Tibial artery (tissue), 4 donors: ENCODE data around the gene PI4K2B.

Experiments
- DNase-seq, 2 donors: peaks; one replicate each; pipeline ENCODE4 v3.0.0-alpha.2; 2019
- H3K27ac ChIP-seq, 2 donors: fragments of 200-600 bp; sonication (generic) in 1 of 2; 1 replicate in 1 of 2; 2 replicates in 1 of 2; pipeline ENCODE4 v1.5.1; 2018 to 2019; ENCODE audit warnings: mild to moderate bottlenecking in 1 of 2
- H3K27me3 ChIP-seq, 2 donors: fragments of 200-600 bp; sonication (generic) in 1 of 2; one replicate each; pipeline versions ENCODE4 v1.5.1 to v1.6.0; 2016 to 2019
- H3K36me3 ChIP-seq, 3 donors: fragments of 200-600 bp; sonication (generic) in 2 of 3; one replicate each; pipeline ENCODE4 v1.5.1; 2016 to 2019; ENCODE audit warnings: mild to moderate bottlenecking in 2 of 3
- H3K4me1 ChIP-seq, 4 donors: fragments of 200-600 bp; sonication (generic) in 2 of 4; 1 replicate in 3 of 4; 2 replicates in 1 of 4; pipeline ENCODE4 v1.5.1; 2016 to 2019
- H3K4me3 ChIP-seq, 2 donors: fragments of 200-600 bp; sonication (generic) in 1 of 2; 1 replicate in 1 of 2; 2 replicates in 1 of 2; pipeline ENCODE4 v1.5.1; 2018 to 2019; ENCODE audit warnings: mild to moderate bottlenecking in 2 of 2
- H3K9me3 ChIP-seq, 3 donors: fragments of 200-600 bp; sonication (generic) in 1 of 3; one replicate each; pipeline ENCODE4 v1.5.1; 2016 to 2019
- intact Hi-C: fragments of 100-400 bp; cut with DNase I; formaldehyde crosslinking; loops from one replicate; pipeline ENCODE4 v1.15.0; 2023; ENCODE audit warnings: low total_unique reads
- TF ChIP-seq, protein P1 (sequence below), 2 experiments: fragments of 200-600 bp in 1 of 2; fragments of 450-650 bp in 1 of 2; IDR thresholded peaks; one replicate each; pipeline ENCODE4 v1.5.1; 2017 to 2019; ENCODE audit warnings: antibody characterized with exemption in 2 of 2, mild to moderate bottlenecking in 1 of 2, moderate library complexity in 1 of 2

The PI4K2B gene

DNA sequence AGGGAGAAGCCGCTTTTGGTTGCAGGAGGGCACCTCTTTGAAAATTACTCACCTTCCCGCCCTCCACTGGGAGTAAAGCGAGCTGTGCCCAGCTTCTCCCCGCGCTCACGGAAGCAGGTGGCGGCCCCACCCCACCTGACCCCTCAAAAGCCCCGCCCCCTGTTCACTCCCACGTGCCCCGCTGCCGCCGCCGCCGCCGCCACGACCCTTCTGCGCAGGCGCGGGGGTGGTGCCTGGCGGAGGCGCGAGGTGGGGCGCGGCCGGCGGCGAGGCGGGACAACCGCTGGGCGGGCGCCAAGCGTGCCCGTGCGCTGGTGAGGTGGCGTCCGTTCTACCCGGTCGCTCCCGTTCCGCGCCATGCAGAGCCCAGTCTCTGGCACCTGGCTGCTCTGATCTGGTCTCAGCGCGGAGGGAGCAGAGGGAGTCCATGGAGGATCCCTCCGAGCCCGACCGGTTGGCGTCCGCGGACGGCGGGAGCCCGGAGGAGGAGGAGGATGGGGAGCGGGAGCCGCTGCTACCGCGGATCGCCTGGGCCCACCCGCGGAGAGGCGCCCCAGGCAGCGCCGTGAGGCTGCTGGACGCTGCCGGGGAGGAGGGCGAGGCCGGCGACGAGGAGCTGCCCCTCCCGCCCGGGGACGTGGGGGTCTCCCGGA is at the start of gene PI4K2B:
PI4K2B (plus strand) TSS at position 297 of the 653 bp plus-strand sequence; CDS start at position 428, 131 bp downstream.
- peak within 1 kb of the TSS; percentile 89 to 98 for H3K27ac ChIP-seq
- peaks cover 0 to 6% (median 2%) of the 10 kb centered on the region in 3 donors for H3K9me3 ChIP-seq
- no peaks in the 10 kb centered on the region for H3K36me3 ChIP-seq
- TF ChIP-seq, protein P1, sequence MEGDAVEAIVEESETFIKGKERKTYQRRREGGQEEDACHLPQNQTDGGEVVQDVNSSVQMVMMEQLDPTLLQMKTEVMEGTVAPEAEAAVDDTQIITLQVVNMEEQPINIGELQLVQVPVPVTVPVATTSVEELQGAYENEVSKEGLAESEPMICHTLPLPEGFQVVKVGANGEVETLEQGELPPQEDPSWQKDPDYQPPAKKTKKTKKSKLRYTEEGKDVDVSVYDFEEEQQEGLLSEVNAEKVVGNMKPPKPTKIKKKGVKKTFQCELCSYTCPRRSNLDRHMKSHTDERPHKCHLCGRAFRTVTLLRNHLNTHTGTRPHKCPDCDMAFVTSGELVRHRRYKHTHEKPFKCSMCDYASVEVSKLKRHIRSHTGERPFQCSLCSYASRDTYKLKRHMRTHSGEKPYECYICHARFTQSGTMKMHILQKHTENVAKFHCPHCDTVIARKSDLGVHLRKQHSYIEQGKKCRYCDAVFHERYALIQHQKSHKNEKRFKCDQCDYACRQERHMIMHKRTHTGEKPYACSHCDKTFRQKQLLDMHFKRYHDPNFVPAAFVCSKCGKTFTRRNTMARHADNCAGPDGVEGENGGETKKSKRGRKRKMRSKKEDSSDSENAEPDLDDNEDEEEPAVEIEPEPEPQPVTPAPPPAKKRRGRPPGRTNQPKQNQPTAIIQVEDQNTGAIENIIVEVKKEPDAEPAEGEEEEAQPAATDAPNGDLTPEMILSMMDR (IDR thresholded peaks at IDR 0.05), result no peak
- intact Hi-C loops, result loop anchor here (5.0 kb wide), 2 partner anchors 62 to 78 kb away; partner anchors contain the start of gene ZCCHC4
- no peaks in the 10 kb centered on the region for H3K27me3 ChIP-seq
- DNase-seq, result peak; percentile 79 to 90
- H3K4me1 ChIP-seq, result peaks cover 0 to 8% (median 2%) of the 10 kb centered on the region in 4 donors
- H3K4me3 ChIP-seq, result peak within 1 kb of the TSS; percentile 67 to 93

DNA sequence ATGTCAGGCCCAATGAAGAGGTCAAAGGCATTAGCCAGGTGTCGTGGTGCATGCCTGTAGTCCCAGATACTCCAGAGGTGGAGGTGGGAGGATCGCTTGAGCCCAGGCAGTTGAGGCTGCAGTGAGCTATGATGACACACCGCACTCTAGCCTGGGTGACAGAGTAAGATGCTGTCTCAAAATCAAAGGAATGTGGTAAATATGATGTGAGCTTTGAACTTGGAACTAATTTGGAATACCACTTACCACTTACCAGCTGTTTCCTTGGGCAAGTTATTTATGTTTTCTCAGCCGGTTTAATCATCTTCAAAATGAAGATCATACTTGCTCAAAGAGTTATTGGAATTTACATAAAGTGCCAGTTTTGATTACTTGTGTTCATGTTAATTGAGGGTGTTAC is 49.8 kb upstream of the PI4K2B start:
- Histone ChIP-seq H3K27me3 (no peaks in the 10 kb centered on the region), H3K9me3 (no peaks in the 10 kb centered on the region), H3K4me1 (no peaks in the 10 kb centered on the region), H3K27ac (no peak overlapping the region), H3K4me3 (no peak overlapping the region), H3K36me3 (no peaks in the 10 kb centered on the region)
- DNase-seq, result no peak
- intact Hi-C loops, result no loop called here
- TF ChIP-seq, protein P1 (IDR thresholded peaks at IDR 0.05), result no peak

DNA sequence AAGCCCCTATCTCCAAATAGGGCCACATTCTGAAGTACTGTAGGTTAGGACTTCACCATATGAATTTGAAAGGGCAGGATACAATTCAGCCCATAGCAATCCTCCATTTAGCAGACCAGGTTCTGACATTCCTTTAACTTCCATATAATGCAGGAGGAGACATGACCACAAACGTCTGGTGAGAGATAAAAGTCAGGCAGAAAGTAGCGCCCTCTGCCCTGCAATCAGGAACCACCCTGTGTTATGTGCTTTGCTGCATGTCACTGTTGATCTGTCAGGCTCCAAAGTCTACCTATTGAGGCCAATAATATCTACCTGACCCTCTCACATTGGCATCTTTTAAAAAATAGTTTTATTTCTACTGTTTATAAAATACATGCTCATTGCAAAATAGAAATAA is 43.4 kb upstream of the PI4K2B start:
- no peak overlapping the region for H3K27ac ChIP-seq
- DNase-seq, result no peak
- no peaks in the 10 kb centered on the region for H3K36me3 ChIP-seq
- no peaks in the 10 kb centered on the region for H3K4me1 ChIP-seq
- no peaks in the 10 kb centered on the region for H3K9me3 ChIP-seq
- intact Hi-C loops, result no loop called here
- TF ChIP-seq, protein P1 (IDR thresholded peaks at IDR 0.05), result no peak
- no peaks in the 10 kb centered on the region for H3K27me3 ChIP-seq
- no peak overlapping the region for H3K4me3 ChIP-seq

DNA sequence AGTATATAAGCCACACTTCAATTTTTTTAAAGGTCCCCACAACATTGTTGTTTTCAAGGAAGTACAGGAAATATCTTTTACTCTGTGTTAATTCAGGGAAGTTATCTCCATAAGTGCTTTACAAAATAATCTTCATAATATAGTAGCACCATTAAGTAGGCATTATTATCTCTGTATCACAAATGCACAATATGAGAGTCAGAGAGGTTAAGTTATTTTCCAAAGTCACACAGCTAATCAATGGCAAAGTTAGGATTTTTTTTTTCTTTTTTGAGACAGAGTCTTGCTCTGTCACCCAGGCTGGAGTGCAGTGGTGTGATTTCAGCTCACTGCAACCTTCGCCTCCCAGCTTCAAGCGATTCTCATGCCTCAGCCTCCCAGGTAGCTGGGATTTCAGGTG is 35.1 kb upstream of the PI4K2B start:
- H3K9me3 ChIP-seq, result no peaks in the 10 kb centered on the region
- H3K36me3 ChIP-seq, result no peaks in the 10 kb centered on the region
- no peaks in the 10 kb centered on the region for H3K27me3 ChIP-seq
- TF ChIP-seq, protein P1 (IDR thresholded peaks at IDR 0.05), result no peak
- H3K4me3 ChIP-seq, result no peak overlapping the region
- no peak overlapping the region for H3K27ac ChIP-seq
- intact Hi-C loops, result no loop called here
- no peaks in the 10 kb centered on the region for H3K4me1 ChIP-seq
- DNase-seq, result no peak

DNA sequence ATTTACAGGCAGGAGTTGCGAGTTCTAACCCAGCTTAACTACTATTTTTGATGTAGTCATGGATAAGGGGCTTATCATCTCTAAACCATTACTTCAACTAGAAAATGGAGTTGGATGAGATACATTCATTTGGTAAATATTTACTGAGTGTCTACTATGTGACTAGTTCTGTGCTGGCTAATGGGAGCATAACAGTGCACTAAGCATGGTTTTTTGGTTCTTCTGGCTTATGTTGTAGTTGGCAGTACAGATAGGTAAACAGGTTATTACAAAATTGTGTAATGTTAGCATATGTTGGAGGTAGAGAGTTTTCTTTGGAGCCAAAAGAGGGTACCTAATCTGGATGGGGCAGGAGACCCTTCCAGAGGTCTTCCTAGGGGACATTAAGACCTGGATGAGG is 25.8 kb upstream of the PI4K2B start:
- intact Hi-C loops, result no loop called here
- H3K4me1 ChIP-seq, result no peaks in the 10 kb centered on the region
- H3K9me3 ChIP-seq, result peaks cover 0 to 23% (median 5%) of the 10 kb centered on the region in 3 donors
- no peak overlapping the region for H3K4me3 ChIP-seq
- H3K27me3 ChIP-seq, result no peaks in the 10 kb centered on the region
- TF ChIP-seq, protein P1 (IDR thresholded peaks at IDR 0.05), result no peak
- no peaks in the 10 kb centered on the region for H3K36me3 ChIP-seq
- no peak overlapping the region for H3K27ac ChIP-seq
- DNase-seq, result no peak
